ENCODE results near the gene USP6NL. TPM values are rescaled to one million over a fixed set of nuclear protein-coding genes. Genes with fewer than 3 reads are reported as not detected.

The USP6NL gene
- total RNA-seq, 4 donors from 2014 or later = 13.2 to 24.6 (median 19.4) TPM

- TF ChIP-seq CTCF (IDR thresholded peaks at IDR 0.05; ENCODE audit: low read depth) = no peak
Measured at GRCh38 chr10:11468126-11468742, 143.2 kb downstream of the USP6NL start.

- TF ChIP-seq CTCF (IDR thresholded peaks at IDR 0.05; ENCODE audit: low read depth) = no peak
Measured at GRCh38 chr10:11465406-11465805, 146.0 kb downstream of the USP6NL start.

GRCh38 chr10:11463111-11463510 lies 148.3 kb downstream of the USP6NL start:
- no peak for TF ChIP-seq CTCF (IDR thresholded peaks at IDR 0.05; ENCODE audit: low read depth)

GRCh38 chr10:11462071-11462470 lies 149.4 kb downstream of the USP6NL start:
- no peak for TF ChIP-seq CTCF (IDR thresholded peaks at IDR 0.05; ENCODE audit: low read depth)

GRCh38 chr10:11457336-11457735 lies 154.1 kb downstream of the USP6NL start:
- TF ChIP-seq CTCF (IDR thresholded peaks at IDR 0.05; ENCODE audit: low read depth) = no peak

GRCh38 chr10:11454958-11455566 lies 156.4 kb downstream of the USP6NL start:
- no peak for TF ChIP-seq CTCF (IDR thresholded peaks at IDR 0.05; ENCODE audit: low read depth)

GRCh38 chr10:11454160-11454559 lies 157.3 kb downstream of the USP6NL start:
- no peak for TF ChIP-seq CTCF (IDR thresholded peaks at IDR 0.05; ENCODE audit: low read depth)
